Measurements from ENCODE around the gene CCDC187.

- no peak for TF ChIP-seq EZH2 (IDR thresholded peaks at IDR 0.05)
- TF ChIP-seq, protein P1, sequence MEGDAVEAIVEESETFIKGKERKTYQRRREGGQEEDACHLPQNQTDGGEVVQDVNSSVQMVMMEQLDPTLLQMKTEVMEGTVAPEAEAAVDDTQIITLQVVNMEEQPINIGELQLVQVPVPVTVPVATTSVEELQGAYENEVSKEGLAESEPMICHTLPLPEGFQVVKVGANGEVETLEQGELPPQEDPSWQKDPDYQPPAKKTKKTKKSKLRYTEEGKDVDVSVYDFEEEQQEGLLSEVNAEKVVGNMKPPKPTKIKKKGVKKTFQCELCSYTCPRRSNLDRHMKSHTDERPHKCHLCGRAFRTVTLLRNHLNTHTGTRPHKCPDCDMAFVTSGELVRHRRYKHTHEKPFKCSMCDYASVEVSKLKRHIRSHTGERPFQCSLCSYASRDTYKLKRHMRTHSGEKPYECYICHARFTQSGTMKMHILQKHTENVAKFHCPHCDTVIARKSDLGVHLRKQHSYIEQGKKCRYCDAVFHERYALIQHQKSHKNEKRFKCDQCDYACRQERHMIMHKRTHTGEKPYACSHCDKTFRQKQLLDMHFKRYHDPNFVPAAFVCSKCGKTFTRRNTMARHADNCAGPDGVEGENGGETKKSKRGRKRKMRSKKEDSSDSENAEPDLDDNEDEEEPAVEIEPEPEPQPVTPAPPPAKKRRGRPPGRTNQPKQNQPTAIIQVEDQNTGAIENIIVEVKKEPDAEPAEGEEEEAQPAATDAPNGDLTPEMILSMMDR (IDR thresholded peaks at IDR 0.05): no peak
Observed at GRCh38 chr9:136303825-136304416, at the start of gene CCDC187.
